ENCODE data around the gene CHCHD6.

The CHCHD6 gene

DNA sequence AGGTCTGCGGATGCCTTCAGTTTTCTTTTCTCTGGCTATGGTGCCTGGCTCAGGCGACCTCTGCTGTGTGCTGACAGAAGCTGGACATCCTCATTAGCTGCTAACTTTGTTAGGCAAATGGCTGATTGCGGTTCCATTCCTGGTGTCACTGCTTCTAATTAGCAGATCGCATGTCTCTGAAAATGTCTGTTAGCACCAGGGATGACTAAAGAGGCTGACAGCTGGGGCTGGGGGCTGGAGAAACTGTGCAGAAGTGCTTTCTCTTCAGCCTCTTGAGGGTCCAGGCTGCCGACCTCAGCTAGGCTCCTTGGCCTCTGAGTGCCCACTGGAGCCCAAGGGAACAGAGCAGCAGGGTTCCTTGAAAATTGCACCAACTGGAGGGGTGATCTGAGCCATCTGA lies 39.3 kb downstream of the CHCHD6 start:
- no peak for DNase-seq (ENCODE audit: low read depth in 2 of 2)

DNA sequence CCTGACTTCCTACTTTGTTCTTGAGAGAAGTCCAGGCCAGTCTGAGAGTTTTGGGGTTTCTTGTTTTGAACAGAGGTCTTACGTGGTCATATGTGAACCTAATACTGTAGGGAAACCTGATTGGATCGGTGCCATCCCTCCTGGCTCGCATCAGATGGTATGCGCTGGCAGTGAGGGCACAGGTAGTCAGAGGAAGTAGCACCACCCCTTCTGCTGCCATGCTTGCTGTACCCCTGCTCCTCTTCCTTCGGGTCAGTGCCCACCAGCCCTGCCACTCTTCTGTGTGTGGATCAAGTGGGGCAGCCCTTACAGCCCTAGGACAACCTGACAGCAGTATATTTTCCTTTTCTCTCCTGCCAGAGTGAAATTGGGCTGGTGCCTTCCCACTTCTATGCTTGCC lies 39.7 kb downstream of the CHCHD6 start:
- DNase-seq (ENCODE audit: low read depth in 2 of 2): no peak

DNA sequence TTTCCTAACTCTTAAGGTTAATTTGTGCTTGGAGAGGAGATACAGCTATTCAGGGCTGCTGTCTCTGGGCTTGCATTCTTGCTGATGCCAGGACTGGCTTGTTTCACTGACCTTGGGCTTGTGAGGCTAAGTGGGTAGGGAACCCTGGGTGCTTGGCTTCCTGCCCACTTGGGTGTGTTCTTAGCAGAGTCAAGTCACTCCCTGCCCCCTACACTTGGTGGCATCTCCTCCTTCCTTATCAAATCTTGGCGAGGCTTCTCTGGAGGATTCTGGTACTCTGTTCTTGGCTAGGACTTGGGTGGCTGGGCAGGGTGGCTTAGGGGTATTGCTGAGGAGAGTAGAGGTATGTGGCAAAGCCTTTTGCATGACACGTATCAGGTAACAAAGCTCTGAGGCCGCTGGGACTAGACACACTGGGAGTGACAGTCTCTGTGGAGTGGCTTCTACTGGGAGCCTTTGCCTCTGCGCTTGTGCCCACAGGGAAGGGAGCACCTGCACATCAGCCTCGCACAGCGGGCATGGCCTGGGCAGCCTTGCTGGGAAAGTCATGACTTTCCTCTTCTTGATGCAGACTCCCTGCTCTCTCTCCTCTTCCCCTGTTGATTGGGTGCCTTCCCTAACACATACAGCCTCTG lies 41.8 kb downstream of the CHCHD6 start:
- no peak for DNase-seq (ENCODE audit: low read depth in 2 of 2)

DNA sequence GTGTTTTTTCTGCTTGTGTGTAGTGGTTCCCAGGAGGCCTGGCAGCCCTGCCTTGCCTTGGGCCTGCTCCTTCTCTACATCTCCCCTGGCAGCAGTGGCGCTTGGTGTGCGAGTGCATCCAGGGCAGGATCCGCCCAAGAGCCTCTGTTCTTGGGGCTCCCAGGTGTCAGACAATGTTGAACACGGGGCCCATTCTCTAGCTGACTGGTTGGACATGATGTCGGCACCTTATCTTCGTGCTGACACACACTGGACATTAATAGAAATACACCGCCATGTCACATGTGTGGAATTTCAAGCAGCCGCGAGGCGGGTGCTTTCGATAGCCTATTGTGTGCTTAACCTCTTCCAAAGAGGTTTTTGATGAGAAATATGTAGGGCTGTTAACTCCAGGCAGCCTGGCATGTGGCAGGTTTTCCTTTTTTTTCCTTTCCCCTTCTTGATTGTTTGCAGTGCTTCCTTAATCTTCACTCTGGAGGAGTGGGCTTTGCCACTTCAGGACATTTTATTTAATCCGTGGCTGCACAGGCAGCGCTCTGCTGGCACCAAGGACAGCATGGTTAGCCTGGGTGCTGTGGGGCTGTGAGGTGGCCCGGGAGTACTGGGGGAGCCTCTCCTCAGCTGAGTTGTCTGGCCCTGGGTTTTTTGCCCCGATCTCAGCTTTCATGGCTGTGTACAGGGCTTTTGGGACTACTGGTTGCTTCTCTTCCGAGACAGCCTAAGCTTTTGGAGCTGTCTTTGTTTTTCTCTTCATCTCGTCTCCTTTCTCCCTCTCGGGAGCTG lies 42.5 kb downstream of the CHCHD6 start:
- DNase-seq (ENCODE audit: low read depth in 2 of 2): no peak

DNA sequence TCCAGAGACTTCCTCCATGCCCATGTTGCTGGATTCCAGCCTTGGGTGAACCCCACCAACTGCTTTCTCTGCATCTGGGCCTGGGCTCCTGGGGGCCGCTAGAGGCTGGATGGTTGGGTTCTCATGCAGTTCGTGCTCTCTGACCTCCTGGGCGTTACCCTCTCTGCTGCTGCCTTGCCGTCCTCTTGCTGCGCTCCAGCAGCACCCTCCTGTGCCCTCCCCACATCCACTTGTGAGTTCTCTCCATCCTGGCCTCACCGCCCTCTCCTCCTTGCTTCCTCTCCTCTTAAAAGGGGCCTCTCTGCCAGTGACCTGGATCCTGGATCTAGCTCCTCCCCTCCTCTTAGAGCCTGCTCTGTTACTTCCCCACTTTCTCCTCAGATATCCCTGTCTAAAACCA lies 43.7 kb downstream of the CHCHD6 start:
- no peak for DNase-seq (ENCODE audit: low read depth in 2 of 2)

DNA sequence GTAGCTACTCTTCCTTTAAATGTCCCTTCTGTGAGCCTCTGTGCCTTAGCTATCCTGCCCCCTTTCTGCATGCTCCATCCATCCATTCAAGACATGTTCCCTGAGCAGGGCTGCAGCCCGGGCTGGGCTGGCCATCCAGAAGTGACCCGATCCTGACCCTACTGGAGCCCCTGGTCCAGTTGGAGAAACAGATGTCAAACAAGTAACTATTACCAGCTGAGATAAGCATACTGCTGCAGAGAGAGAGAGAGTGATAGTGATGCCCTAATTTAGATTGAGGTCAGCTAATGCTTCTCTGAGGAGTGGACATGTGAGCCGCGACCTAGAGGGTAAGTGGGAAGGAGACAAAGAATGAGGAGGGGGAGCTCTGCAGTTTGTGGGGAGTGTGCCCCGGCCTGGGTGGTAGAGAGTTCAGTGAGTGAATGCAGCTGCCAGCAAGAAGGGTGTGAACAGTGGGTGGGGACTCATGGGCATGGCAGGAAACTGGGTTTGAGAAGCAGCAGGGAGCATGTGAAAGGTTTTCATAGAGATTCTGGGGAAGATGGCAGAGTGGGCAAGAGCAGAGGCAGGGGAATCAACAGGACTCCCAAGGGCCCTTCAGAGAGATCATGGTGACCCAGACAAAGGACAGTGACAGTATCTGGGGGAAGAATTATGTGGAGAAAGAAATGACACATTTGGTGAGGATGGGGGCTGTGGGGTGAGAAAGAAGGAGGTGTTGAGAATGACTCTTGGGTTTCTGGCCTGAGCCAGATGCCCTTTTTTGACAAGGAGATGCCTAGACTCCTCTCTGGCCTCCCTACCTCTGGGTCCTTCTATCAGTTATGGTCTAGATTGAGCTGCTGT lies 44.9 kb downstream of the CHCHD6 start:
- no peak for DNase-seq (ENCODE audit: low read depth in 2 of 2)

DNA sequence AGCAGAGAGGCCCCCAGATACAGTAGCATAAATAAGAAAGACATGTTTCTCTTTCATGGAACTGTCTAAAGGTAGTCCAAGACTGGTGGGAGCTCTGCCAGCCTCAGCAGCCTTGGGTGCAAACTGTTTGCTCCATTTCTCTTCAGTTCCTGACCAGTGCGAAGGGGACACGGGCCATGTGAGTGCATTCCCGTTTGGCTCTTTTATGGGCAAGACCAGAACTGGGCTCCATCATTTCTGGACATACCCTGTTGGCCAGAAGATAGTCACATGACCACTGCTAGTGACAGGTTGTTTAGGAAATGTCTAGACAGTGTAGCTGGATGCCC lies 45.5 kb downstream of the CHCHD6 start:
- no peak for DNase-seq (ENCODE audit: low read depth in 2 of 2)

DNA sequence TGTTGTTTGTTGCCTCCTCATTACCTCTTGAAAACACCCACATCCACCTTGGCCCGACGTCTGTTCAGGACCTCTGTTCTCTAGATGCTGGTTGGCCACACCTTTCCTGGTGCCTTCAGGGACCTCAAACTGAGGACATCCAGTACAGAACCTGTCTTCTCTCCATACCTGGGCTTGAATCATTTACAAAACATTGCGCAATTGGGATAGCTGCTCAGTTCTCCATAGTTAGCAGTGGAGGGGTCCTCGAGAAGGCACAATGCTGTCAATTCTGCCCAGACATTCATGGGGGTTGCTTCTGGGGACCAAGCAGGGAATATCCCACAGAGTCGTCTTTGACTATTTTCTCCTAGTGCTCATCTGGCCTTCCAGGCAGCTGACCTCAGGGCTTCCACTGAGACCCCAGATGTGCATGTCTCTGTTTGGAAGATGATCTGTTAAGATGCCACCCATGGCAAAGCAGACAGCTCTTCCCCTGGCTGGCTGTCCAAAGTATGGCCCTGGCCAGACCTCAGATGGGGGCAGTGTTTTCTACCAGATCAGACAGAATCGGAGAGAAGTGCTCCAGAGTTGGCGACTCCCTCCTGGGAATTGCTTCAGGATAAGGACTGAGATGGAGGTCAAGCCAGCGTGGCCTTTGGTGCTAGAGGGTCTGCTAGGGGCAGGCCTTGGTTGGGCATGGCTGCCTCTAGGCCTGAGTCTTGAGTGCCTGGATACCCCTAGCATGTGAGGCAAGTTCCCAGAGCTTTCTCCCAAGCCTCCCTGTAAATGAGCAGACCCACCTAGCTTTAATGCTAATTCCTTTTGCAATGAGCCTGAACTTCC lies 46.1 kb downstream of the CHCHD6 start:
- no peak for DNase-seq (ENCODE audit: low read depth in 2 of 2)

DNA sequence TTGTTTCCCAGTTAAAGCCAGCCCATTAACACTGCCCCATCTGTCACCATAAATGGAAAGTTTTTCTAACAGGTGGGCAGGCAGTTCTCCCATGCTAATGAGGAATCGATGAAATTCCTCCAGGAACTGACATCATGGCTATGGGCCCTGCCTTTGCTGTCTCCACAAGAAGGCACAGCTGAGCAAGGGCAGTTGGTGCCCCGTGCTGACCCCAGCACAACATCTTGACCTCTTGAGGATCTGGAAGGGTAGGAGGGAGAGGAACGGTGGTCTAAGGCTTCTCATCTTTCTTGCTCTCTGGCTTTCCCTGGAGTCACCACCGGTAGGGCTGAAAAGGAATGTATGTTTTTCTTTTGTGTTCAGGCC lies 46.7 kb downstream of the CHCHD6 start:
- DNase-seq (ENCODE audit: low read depth in 2 of 2): no peak

DNA sequence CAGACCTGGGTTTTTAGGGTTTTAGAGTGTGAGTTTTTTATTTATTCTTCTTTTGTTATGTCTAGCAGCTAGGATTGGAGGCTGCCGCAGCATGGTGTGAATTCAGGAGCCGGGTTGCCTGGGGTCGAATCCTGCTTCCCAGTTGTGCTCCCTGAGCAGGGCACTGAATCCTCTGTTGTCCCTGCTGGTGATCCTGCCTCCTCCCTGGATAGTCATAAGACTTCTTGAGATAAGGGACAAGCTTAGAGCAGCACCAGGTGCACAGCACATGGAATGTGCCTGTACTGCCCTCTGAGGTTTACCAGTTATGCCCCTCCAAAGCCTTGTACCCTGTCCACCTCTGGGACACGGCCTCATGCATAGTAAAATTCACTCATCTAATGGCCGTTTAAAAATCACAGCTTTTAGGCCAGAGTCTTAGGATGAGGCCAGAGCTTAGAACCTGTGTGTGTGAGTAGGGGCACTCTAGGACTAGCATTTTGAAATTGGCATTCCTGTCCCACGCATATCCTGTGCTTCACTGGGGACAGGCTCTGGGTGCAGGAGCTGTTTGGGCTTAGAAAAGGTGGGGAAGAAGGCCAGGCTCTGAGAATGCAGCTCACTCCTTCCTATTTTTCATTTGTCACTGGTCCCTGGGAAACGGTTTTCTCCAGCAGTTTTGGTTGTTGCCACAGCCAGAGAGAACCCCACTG lies 47.7 kb downstream of the CHCHD6 start:
- no peak for DNase-seq (ENCODE audit: low read depth in 2 of 2)

DNA sequence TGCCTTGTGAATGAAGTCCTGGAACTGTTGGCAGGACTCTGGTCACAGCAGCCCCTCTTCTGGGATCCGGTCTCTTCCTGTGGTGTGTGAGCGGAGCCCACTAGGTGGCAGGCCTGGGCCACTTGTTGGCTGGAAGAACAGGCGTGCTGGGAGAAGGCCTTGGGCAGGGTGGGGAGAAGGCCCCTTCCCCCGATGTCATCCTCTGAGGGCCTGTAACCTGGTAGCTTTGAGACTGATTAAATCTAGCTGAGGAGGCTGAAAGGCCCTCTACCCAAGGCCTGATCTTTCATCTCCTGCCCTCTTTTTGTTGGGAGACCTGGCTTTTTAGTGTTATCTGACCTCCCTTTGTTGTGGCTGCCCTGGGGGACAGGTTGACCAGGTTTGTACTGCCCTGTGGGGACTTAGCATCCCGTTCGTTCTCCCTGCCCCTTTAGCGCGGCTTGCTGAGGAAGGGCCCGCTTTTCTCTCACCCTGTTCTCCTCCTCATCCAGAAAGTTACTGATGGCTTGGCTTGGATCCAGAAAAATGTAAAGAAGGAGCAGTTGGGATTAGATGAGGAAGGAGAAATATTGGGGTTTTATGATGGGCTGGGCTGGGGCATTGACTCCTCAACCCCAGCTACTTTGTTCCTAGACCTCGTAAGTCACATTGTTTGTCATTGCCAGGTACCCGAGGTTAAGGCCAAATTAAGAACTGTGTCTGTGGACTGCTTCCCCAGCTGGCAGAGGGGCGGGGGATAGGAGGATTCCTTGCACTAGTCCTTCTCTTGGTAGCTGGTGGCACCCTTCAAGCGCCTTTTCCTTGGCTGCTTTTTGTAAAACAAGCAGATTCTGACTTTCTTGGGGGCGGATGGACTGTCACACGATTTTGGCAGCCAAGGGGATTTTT lies 48.5 kb downstream of the CHCHD6 start:
- no peak for DNase-seq (ENCODE audit: low read depth in 2 of 2)

DNA sequence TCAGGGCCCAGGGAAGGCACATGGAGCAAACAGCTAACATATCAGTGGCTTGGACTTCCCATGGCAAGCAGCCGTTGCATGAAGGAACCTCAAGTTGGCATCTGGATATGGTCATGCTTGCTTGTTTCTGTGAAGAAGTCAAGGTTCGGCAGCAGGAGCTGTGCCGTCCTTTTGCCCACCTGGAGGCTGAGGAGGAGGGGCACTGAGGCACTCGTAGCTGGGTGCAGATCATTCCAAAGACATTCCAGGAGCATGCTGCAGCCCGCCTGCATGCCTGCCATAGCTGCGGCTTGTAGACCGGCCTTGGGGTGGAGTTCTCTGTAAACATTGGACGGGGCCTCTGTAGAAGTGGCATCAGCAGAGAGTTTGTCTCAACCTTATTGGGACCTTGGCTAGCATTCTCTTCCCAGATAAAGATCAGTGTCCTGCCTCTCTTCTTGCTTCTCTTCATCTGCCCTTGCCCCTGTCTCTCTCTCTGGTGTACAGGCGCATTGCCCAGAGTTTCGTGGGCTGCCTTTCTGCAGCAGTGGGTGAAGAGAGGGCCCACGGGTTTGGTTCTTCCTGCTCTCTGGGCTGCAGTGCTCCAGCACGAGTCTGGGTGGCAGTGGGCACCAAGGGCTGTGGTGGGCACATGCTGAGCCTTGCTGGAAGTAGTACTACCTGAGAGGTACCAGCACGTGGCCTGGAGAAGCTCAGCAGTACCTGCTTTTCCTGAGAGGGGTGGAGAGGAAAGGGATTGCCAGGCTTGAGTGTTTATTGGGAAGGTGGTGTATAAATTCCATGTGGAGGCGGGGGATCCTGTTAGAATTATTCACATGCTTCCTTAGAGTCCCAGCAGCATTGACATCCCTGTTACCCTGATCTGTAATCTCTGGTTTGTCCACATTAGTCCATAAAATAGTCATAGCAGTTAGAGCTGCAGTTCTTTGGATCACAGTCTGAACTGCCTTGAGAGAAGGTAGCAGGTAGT lies 49.4 kb downstream of the CHCHD6 start:
- no peak for DNase-seq (ENCODE audit: low read depth in 2 of 2)

DNA sequence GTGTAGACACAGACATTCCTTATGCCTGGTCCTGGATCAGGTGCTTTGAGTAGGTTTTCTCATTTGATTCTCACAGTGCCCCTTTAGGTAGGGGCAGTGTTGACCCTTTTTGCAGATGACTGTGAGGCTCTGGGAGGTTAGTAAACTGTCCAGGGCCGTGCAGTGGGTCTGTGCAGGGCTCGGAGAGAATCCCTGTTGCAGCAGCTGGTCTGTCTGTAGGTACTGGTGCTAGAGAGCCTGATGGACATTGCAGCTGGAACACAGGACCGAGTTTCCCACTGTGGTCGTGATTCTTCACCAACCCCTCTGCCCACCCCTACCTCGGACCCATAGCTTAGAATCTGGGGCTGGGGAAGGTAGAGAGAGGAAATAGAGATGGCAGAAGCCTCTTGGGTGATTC lies 51.8 kb downstream of the CHCHD6 start:
- DNase-seq (ENCODE audit: low read depth in 2 of 2): no peak

DNA sequence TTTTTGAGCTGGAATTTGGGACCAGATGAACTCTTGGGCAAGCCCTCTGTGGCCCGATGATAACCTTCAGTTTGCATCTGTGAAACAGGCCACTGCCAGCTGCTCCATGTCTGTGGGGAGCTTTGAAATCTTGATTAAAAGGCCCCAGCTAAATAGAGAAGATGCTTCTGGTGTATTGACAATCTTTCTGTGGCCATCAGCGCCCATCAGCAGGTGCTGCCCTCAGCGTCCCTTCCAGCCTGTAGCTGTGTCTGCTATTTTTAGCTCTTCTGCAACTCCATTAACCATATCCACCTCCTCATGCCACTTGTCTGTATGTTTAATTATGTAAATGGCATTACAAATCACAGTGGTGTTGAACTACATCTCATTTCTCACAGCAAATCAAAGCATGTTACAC lies 54.0 kb downstream of the CHCHD6 start:
- DNase-seq (ENCODE audit: low read depth in 2 of 2): no peak

DNA sequence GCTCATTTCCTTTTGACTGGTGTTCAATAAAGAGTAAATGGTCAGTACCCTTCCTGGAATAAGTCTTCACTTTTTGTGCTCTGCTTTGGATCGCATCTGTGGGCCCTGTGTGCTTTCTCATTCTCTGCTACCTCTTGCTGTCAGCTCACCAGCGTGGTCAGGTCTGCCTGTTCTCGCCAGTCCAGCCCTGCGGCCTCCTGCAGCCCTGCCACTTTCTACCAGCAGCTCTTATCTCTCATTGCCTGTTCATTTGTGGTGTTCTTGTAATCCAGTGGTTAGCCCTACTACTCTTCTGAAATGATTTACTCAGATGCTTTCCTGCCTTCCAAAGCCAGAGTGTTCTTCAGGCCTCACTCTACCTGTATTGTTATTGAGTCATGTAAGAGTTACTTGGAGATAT lies 54.8 kb downstream of the CHCHD6 start:
- DNase-seq (ENCODE audit: low read depth in 2 of 2): no peak

DNA sequence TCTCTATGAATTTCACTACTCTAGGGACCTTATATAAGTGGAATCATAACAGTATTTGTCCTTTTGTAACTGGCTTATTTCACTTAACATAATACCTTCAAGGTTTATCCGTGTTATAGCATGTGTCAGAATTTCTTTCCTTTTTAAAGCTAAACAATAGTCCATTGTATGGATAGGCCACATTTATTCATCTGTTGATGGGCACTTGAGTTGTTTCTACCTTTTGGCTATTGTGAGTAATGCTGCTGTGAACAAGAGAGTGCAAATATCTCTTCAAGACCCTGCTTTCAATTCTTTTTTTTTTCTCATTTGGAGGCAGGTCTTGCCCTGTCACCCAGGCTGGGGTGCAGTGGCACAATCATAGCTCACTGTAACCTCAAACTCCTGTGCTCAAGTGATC lies 56.5 kb downstream of the CHCHD6 start:
- DNase-seq (ENCODE audit: low read depth in 2 of 2): no peak

DNA sequence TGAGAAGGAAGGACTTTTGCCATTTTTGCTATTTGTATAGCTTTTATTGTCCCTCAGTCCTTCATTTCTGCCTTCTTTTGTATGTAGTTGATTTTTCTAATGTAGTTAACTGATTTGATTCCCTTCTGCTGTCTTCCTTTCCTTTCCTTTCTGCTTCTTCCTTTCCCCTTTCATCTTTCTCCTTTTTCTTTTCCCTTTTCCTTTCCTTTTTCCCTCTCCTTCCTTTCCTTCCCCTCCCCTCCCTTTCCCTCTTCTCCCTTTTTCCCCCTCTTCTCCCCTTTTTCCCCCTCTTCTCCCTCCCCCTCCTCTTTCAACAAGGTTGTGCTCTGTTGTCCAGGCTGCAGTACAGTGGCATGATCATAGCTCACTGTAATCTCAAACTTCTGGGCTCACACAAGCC lies 59.0 kb downstream of the CHCHD6 start:
- no peak for DNase-seq (ENCODE audit: low read depth in 2 of 2)

DNA sequence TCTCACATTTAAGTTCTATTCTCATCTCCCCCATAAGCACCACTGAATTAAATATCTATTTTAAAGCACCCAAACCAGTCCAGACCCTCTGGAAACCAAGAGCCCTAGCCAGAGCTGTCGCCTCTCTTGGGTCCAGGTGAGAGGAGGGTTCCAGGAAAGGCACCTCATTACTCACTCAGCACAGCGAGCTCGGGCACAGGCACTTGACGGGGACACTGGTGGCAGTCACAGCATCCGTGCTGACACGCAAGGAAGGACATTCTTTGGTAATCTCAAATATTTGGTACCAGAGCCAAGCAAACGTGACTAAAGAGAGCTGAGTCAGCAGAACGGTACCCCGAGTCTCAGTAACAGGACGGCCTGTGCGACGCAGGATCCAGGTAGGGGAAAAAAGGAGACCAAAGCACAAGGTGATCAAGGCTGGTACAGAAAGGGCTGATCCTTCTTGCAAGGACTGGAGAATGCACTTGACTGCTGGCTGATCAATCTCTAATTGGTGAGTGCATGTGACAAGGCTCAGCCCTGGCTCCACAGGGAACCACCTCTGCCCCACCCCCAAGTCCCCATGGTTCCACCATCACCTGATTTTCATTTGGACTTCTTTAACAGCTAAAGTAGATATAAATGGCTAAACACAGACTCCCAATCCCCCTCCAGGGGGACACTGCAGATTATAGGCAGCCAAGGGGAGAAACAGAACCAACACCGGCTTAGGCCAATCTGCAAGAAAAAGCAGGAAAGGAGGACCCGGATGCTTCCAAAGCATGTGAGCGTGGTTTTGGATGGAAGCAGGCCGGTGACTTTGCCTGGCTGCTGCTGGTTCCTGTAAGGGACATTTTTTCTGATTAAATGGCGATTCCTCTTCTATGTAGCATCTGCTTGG lies 61.4 kb downstream of the CHCHD6 start:
- DNase-seq (ENCODE audit: low read depth in 2 of 2): no peak
